GM12875 (cell line): ENCODE measurements around the gene PTPA.

Experiments
- H3K4me3 ChIP-seq: one replicate; pipeline ENCODE4 v1.5.1; 2011; ENCODE audit warnings: low read depth, low read length, control low read depth
- TF ChIP-seq, protein P1 (sequence below): IDR thresholded peaks from 2 replicates; pipeline ENCODE4 v1.5.1; 2011; ENCODE audit warnings: low read depth, mild to moderate bottlenecking, control low read depth, inconsistent platforms, low read length, moderate library complexity, borderline replicate concordance; ENCODE audit not compliant: insufficient read depth

PTPA gene

DNA sequence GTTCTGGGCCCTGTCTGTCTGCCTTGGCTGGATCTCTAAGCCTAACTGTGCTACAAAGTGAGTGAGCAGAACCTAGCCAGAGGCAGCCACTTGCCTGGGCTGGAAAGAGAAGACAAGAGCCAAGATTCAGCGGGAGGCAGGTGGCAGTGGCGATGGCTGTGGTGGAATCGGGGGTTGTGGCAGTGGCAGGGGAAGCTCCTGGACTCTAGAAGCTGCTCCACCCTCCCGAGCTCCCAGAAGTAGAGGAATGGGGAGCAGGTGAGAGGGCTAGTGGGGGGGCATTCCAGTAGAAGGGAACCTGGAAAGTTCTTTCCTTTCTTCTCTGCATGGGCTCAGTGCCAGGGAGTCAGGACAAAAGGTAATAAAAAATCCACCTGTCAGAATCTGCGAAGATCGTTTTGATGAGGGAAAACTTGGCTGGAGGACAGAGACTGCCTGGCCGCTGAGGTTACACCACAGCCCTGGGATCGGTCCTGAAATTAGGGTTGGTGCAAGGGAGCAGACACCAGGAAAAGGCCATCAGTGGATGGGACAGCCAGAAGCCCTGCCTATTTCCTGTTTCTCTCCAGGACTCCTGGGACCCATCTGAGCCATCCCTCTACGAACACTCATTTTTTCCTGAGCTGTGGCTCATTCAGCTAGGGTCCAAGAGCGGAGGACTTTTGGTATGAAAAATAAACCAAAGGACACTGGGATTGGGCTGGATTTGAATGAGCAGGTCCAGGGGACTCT, 2.2 kb upstream of the PTPA start:
- H3K4me3 ChIP-seq, result no peak overlapping the region
- TF ChIP-seq, protein P1, sequence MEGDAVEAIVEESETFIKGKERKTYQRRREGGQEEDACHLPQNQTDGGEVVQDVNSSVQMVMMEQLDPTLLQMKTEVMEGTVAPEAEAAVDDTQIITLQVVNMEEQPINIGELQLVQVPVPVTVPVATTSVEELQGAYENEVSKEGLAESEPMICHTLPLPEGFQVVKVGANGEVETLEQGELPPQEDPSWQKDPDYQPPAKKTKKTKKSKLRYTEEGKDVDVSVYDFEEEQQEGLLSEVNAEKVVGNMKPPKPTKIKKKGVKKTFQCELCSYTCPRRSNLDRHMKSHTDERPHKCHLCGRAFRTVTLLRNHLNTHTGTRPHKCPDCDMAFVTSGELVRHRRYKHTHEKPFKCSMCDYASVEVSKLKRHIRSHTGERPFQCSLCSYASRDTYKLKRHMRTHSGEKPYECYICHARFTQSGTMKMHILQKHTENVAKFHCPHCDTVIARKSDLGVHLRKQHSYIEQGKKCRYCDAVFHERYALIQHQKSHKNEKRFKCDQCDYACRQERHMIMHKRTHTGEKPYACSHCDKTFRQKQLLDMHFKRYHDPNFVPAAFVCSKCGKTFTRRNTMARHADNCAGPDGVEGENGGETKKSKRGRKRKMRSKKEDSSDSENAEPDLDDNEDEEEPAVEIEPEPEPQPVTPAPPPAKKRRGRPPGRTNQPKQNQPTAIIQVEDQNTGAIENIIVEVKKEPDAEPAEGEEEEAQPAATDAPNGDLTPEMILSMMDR, result no peak

DNA sequence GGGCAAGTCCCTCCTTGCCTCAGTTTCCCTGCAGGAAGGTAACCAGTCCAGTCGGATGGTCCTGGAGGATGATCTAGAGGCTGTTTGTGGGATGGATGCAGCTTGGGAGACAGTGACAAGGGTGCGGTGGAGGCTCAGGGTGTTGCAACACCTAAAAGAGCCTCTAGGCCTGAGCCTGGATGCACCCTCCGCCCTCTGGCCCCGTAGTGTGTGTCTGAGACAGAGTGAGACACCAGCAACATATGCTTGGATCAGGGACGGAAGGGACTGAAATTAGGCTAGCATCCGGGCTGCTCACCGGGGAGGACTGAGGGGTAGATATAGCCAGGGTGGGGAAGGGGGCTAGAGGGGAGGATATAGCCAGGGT, 1.7 kb upstream of the PTPA start:
- H3K4me3 ChIP-seq, result no peak overlapping the region
- TF ChIP-seq, protein P1, result no peak

DNA sequence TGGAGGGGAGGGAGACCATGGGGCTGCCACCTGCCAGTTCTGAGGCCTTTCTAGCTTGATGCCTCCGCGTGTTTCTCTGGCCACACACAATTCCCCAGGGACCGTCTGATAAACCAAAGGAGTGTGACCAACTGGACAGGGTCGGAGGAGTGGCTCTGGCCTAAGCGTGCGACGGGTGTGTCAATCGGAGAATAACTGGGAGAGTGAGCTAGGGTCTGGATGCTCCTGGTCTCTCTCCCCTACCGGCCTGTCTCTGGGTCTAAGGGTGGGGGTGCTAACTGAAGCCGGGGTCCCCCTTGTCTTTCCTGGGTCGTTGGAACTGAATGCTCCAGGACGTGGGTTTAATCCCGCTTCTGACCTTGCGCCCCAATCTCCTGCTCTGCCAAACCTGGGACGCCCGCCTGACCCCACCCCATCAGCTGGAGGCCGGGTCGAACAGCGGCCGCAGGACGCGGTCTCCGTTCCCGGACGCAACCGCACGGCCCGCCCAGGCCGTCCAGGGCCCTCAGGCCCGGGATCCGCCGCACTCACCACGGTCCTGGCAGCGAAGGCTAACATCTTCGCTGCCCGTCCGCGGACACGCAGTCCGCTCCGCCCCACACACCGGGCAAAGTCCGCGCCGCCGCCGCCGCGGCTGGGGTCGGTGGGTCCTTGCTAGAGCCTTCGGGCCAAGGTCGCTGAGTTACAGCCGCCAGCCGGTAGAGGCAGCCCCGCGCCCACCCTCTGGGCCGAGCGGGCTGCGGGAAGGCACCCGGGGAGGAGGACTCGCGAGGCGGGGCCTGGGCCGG, 1.1 kb upstream of the PTPA start:
- peak overlapping the region; percentile 65 for H3K4me3 ChIP-seq
- TF ChIP-seq, protein P1, result no peak

DNA sequence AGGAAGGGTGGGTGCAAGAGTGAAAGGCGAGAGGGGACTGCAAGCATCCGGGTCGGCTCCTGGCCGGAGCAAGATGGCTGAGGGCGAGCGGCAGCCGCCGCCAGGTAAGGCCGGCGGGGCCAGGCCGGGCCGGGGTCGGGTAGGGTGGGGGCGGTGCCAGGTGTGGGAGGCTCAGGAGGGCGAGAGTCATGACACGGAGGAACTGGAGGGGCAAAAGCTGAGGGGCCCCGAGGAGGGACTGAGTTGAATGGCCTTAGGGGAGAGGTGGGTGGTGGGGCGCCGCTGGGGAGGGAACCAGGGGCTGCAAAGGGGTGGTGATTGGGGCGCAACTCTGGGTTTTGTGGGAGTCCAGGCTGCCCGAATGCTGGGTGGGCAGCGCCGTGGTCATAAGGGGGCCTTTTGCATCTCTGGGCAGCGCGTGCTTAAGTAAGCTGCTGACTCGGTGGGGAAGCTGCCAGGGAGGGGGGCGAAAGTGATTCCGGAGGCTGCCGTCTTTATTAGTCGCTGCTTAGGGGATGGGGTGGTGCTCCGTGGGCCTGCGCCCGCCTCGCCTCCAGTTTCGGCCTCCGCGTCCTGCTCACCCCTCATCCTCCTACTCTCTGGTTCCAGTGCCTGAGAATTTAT, 425 bp downstream of the PTPA start:
- peak overlapping the region; percentile 71 for H3K4me3 ChIP-seq
- TF ChIP-seq, protein P1, result no peak

DNA sequence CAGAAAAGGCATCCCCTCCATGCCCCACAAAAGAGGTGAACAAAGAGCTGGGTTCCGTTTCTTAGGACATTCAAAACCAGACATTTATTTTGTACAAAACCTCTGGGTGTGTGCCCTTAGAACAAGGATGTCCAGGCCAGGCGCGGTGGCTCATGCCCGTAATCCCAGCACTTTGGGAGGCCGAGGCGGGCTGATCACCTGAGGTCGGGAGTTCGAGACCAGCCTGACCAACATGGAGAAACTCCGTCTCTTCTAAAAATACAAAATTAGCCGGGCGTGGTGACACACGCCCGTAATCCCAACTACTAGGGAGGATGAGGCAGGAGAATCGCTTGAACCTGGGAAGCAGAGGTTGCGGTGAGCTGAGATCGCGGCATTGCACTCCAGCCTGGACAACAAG, 1.3 kb downstream of the PTPA start:
- peak overlapping the region; percentile 71 for H3K4me3 ChIP-seq

DNA sequence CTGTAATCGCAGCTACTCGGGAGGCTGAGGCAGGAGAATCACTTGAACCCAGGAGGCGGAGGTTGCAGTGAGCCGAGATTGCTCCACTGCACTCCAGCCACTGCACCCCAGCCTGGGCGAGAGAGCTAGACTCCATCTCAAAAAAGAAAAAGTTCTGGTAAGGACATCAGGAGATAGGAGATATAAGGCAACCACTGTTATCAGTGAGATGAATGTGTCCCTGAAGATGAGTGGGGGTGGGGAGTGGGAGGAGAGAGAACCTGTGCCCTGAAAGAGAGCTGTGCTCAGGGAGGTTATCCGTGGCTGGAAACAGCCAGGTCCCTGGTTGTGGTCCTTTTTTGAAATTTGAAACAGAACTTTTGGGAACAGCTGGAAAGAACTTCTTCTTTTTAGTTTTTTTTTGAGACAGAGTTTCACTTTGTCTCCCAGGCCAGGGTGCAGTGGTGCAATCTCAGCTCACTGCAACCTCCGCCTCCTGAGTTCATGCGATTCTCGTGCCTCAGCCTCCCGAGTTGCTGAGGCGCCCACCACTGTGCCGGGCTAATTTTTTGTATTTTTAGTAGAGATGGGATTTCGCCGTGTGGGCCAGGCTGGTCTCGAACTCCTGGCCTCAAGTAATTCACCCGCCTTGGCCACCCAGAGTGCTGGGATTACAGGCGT, 2.6 kb downstream of the PTPA start:
- TF ChIP-seq, protein P1, result no peak
- no peak overlapping the region for H3K4me3 ChIP-seq

DNA sequence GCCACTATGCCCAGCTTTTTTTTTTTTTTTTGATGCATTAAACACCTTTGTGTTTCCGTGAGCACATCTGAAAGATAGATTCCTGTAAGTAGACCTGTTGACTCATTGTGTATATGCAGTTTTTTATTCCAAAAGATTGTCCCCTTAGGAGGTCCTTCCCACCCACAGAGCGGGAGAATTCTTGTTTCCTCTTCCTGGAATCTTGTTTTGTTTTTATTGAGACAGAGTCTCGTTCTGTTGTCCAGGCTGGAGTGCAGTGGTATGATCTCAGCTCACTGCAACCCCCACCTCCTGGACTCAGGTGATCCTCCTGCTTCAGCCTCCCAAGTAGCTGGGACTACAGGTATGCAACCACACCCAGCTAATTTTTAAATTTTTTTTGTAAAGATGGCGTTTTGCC, 7.6 kb downstream of the PTPA start:
- H3K4me3 ChIP-seq, result no peak overlapping the region
- TF ChIP-seq, protein P1, result no peak
